ENCODE results near the gene GLRB.
"Not testable (repeated sequence)": the region's sequence is repeated elsewhere in the genome, so short reads cannot be mapped to it uniquely, and the experiment has no call there.

GLRB gene

DNA sequence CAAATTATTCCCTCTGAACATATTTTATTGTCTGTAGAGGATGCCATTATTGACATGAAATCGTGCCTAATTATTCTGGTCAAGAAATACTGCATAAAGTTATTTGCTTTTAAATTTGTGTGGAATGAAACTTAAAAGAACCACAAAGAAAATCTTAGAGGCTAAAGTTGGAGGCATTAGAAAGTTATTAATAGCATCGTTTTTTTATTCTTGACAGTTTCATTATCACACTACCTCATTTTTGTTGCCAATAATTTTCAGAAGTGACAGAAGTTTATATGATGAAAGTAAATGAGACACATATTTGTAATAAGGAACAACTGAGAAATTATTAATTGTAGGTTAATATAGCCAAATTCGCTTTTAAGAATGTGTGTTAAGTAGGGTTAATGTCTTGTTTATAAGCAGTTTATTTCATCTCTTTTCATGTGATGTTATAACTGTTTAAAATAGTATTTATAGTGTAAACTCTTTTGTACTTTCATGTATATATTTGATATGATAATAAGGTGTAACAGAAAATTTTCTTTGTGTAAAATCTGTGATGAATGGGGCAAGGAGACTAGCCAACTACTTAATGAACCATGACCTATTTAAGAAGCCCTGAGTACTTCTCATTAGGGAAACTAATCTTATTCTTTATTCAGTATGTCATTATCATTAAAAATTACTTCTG lies 90.1 kb downstream of the GLRB start:
- Histone ChIP-seq H3K4me1 (ENCODE audit: control insufficient read depth in 1 of 2, insufficient read depth in 1 of 2, low read depth in 1 of 2, low read length in 1 of 2) (no peaks in the 10 kb centered on the region), H3K36me3 (no peaks in the 10 kb centered on the region), H3K27me3 (no peaks in the 10 kb centered on the region), H3K4me3 (ENCODE audit: low read depth in 1 of 2, low read length in 1 of 2) (no peak overlapping the region), H3K9me3 (no peaks in the 10 kb centered on the region), H3K27ac (no peak overlapping the region)
- TF ChIP-seq, protein P1, sequence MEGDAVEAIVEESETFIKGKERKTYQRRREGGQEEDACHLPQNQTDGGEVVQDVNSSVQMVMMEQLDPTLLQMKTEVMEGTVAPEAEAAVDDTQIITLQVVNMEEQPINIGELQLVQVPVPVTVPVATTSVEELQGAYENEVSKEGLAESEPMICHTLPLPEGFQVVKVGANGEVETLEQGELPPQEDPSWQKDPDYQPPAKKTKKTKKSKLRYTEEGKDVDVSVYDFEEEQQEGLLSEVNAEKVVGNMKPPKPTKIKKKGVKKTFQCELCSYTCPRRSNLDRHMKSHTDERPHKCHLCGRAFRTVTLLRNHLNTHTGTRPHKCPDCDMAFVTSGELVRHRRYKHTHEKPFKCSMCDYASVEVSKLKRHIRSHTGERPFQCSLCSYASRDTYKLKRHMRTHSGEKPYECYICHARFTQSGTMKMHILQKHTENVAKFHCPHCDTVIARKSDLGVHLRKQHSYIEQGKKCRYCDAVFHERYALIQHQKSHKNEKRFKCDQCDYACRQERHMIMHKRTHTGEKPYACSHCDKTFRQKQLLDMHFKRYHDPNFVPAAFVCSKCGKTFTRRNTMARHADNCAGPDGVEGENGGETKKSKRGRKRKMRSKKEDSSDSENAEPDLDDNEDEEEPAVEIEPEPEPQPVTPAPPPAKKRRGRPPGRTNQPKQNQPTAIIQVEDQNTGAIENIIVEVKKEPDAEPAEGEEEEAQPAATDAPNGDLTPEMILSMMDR (IDR thresholded peaks at IDR 0.05), result no peak

DNA sequence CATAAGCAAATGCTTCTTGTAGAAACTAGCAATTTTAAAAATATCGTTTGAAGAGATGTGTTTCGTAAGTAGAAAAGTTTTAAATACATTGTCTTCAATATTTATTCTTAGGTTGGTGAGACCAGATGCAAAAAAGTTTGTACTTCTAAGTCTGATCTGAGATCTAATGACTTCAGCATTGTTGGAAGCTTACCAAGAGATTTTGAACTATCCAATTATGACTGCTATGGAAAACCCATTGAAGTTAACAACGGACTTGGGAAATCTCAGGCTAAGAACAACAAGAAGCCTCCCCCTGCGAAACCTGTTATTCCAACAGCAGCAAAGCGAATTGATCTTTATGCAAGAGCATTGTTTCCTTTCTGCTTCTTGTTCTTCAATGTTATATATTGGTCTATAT lies 94.4 kb downstream of the GLRB start:
- H3K9me3 ChIP-seq, result no peaks in the 10 kb centered on the region
- H3K4me3 ChIP-seq (ENCODE audit: low read depth in 1 of 2, low read length in 1 of 2), result no peak overlapping the region
- TF ChIP-seq, protein P1 (IDR thresholded peaks at IDR 0.05), result no peak
- no peaks in the 10 kb centered on the region for H3K27me3 ChIP-seq
- H3K4me1 ChIP-seq (ENCODE audit: control insufficient read depth in 1 of 2, insufficient read depth in 1 of 2, low read depth in 1 of 2, low read length in 1 of 2), result no peaks in the 10 kb centered on the region
- no peaks in the 10 kb centered on the region for H3K36me3 ChIP-seq
- H3K27ac ChIP-seq, result no peak overlapping the region

DNA sequence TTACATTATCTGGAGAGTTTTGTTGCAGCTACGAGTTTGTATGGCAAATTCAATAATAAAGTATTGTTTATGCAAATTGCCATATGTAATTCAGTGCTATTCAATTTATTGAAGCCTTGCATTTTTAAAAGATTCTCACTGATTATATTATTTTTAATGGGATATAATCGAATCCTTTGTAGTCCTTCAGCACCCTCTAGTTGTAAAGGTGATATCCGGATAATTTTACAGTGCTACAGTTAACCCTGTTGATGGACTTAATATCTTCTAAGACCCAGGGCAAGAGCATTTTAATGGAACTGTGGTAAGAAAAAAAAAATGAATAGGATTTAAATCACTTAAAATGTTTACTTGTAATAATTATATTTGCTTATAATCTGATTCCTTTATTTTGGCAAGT lies 96.1 kb downstream of the GLRB start:
- Histone ChIP-seq H3K27ac (no peak overlapping the region), H3K9me3 (no peaks in the 10 kb centered on the region), H3K36me3 (no peaks in the 10 kb centered on the region), H3K27me3 (no peaks in the 10 kb centered on the region), H3K4me3 (ENCODE audit: low read depth in 1 of 2, low read length in 1 of 2) (no peak overlapping the region), H3K4me1 (ENCODE audit: control insufficient read depth in 1 of 2, insufficient read depth in 1 of 2, low read depth in 1 of 2, low read length in 1 of 2) (no peaks in the 10 kb centered on the region)
- TF ChIP-seq, protein P1 (IDR thresholded peaks at IDR 0.05), result no peak

DNA sequence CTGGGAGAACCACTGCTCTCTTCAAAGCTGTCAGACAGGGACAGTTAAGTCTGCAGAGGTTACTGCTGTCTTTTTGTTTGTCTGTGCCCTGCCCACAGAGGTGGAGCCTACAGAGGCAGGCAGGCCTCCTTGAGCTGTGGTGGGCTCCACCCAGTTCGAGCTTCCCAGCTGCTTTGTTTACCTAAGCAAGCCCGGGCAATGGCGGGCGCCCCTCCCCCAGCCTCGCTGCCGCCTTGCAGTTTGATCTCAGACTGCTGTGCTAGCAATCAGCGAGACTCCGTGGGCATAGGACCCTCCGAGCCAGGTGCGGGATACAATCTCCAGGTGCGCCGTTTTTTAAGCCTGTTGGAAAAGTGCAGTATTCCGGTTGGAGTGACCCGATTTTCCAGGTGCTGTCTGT lies 104.3 kb downstream of the GLRB start:
- not testable (repeated sequence) for H3K36me3 ChIP-seq; H3K27ac ChIP-seq; H3K27me3 ChIP-seq; H3K4me3 ChIP-seq (ENCODE audit: low read depth in 1 of 2, low read length in 1 of 2); H3K4me1 ChIP-seq (ENCODE audit: control insufficient read depth in 1 of 2, insufficient read depth in 1 of 2, low read depth in 1 of 2, low read length in 1 of 2); H3K9me3 ChIP-seq

DNA sequence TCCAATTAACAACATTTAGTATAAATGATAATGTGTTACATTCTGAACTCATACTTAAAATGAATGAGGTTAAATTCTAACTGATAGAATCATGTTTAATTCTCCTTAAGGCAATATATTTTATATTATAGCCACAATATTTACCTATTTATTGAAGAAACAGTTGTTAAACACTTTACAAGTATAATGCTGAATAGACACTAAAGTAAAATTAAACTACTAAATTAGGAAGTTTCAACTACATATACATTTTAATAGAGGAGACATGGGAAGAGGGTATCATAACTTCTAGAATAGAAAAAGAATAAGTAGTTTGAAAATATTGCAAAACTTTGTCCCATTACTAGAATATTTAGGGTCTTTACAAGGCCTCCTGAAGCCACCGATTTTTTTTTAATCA lies 108.3 kb downstream of the GLRB start:
- Histone ChIP-seq H3K27me3 (no peaks in the 10 kb centered on the region), H3K36me3 (no peaks in the 10 kb centered on the region), H3K4me1 (ENCODE audit: control insufficient read depth in 1 of 2, insufficient read depth in 1 of 2, low read depth in 1 of 2, low read length in 1 of 2) (no peaks in the 10 kb centered on the region), H3K27ac (no peak overlapping the region), H3K4me3 (ENCODE audit: low read depth in 1 of 2, low read length in 1 of 2) (no peak overlapping the region), H3K9me3 (no peaks in the 10 kb centered on the region)
- TF ChIP-seq, protein P1 (IDR thresholded peaks at IDR 0.05), result no peak

DNA sequence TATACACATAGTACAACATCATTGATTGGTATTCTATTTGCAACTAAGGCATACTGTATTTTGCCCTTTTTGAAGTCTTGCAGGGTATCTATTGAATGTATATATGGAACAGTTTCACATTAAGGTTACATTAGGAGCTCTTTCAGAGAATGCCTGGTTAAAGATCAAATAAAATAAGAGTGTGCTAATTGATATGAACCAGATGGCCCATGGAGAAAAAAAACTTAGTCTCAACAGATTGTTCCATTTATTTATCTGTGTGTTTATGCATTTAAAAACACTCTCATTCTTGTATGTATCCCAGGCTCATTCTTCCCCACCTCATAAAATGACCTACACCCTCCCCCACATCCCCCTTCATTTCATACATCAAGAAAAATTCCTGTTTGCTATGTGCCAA lies 109.4 kb downstream of the GLRB start:
- TF ChIP-seq, protein P1 (IDR thresholded peaks at IDR 0.05), result no peak
- H3K27me3 ChIP-seq, result no peaks in the 10 kb centered on the region

More for the DNA sequence above, 109.4 kb downstream of the GLRB start:
- H3K27ac ChIP-seq, result no peak overlapping the region
- no peak overlapping the region for H3K4me3 ChIP-seq (ENCODE audit: low read depth in 1 of 2, low read length in 1 of 2)
- H3K4me1 ChIP-seq (ENCODE audit: control insufficient read depth in 1 of 2, insufficient read depth in 1 of 2, low read depth in 1 of 2, low read length in 1 of 2), result no peaks in the 10 kb centered on the region
- no peaks in the 10 kb centered on the region for H3K9me3 ChIP-seq
- H3K36me3 ChIP-seq, result no peaks in the 10 kb centered on the region

Data from neutrophil (primary cell).